HepG2 (cell line): ENCODE results near the gene AGAP1. TPM values are rescaled to one million over a fixed set of nuclear protein-coding genes. Genes with fewer than 3 reads are reported as not detected.

Source experiments
- MTA1 ChIP-seq: sonication (generic); formaldehyde crosslinking; IDR thresholded peaks from 2 replicates; pipeline ENCODE4 v1.4.0; 2020; ENCODE audit warnings: missing genetic modification reagents, mild to moderate bottlenecking, borderline replicate concordance
- NFKBIZ ChIP-seq: IDR thresholded peaks from 2 replicates; pipeline ENCODE4 v1.6.1; 2018; ENCODE audit warnings: missing genetic modification reagents, missing compliant biosample characterization
- POLR2G ChIP-seq: fragments of 200-400 bp; formaldehyde crosslinking; IDR thresholded peaks from 2 replicates; pipeline ENCODE4 v1.6.1; 2018; ENCODE audit warnings: mild to moderate bottlenecking, low read depth, low read length, moderate library complexity
- UBTF ChIP-seq: sonication (generic); formaldehyde crosslinking; IDR thresholded peaks from 2 replicates; pipeline ENCODE4 v1.4.0; 2020; ENCODE audit warnings: mild to moderate bottlenecking, missing genetic modification reagents
- USF2 ChIP-seq, 2 experiments: sonication (generic) in 1 of 2; formaldehyde crosslinking in 1 of 2; IDR thresholded peaks; 2 replicates each; pipeline versions ENCODE4 v1.5.1 to v1.6.1; 2011 to 2020; ENCODE audit warnings: borderline replicate concordance in 1 of 2, low read depth in 1 of 2, low read length in 1 of 2, mild to moderate bottlenecking in 1 of 2, missing genetic modification reagents in 1 of 2, moderate library complexity in 1 of 2
- ZNF121 ChIP-seq: sonication (generic); formaldehyde crosslinking; IDR thresholded peaks from 2 replicates; pipeline ENCODE4 v1.5.0; 2020; ENCODE audit warnings: mild to moderate bottlenecking, missing genetic modification reagents
- ZNF251 ChIP-seq: sonication (generic); formaldehyde crosslinking; IDR thresholded peaks from 2 replicates; pipeline ENCODE4 v1.9.0; 2021; ENCODE audit warnings: mild to moderate bottlenecking, missing genetic modification reagents
- ZNF382 ChIP-seq: sonication (generic); formaldehyde crosslinking; IDR thresholded peaks from 2 replicates; pipeline ENCODE4 v1.5.0; 2020; ENCODE audit warnings: missing genetic modification reagents, mild to moderate bottlenecking, borderline replicate concordance
- polyA plus RNA-seq, 8 experiments: library from polyadenylated mRNA; depleted of rRNA in 3 of 8; stranded (reverse) in 7 of 8; unstranded in 1 of 8; fragments of >200 nt; fragmentation: Illumina TruSeq in 4 of 8; extraction: Trizol in 4 of 8; gene quantifications; 2 replicates each; pipeline versions ENCODE4 v1.2.1 to v1.2.3, GENCODE V29; 2011 to 2016; ENCODE audit warnings: low read depth in 4 of 8, missing spikeins in 1 of 8, mixed read lengths in 1 of 8; ENCODE audit not compliant: insufficient read depth in 1 of 8
- total RNA-seq, 5 experiments: library from RNA; depleted of rRNA; stranded (reverse); fragments of >200 nt; fragmentation: Illumina TruSeq; extraction: Trizol; gene quantifications; 2 replicates each; pipeline ENCODE4 v1.2.3, GENCODE V29; 2016; ENCODE audit warnings: low read depth in 1 of 5
- TF ChIP-seq, protein P1 (sequence below): sonication (generic); formaldehyde crosslinking; IDR thresholded peaks from 2 replicates; pipeline ENCODE4 v1.4.0; 2020; ENCODE audit warnings: mild to moderate bottlenecking, missing genetic modification reagents

AGAP1 gene
- total and polyA plus RNA-seq, 2 of the 13 experiments (the other 11 are each of a cell fraction or from before 2014, with no cell fraction given) = 21.2 to 32.7 TPM

- TF ChIP-seq, protein P1, sequence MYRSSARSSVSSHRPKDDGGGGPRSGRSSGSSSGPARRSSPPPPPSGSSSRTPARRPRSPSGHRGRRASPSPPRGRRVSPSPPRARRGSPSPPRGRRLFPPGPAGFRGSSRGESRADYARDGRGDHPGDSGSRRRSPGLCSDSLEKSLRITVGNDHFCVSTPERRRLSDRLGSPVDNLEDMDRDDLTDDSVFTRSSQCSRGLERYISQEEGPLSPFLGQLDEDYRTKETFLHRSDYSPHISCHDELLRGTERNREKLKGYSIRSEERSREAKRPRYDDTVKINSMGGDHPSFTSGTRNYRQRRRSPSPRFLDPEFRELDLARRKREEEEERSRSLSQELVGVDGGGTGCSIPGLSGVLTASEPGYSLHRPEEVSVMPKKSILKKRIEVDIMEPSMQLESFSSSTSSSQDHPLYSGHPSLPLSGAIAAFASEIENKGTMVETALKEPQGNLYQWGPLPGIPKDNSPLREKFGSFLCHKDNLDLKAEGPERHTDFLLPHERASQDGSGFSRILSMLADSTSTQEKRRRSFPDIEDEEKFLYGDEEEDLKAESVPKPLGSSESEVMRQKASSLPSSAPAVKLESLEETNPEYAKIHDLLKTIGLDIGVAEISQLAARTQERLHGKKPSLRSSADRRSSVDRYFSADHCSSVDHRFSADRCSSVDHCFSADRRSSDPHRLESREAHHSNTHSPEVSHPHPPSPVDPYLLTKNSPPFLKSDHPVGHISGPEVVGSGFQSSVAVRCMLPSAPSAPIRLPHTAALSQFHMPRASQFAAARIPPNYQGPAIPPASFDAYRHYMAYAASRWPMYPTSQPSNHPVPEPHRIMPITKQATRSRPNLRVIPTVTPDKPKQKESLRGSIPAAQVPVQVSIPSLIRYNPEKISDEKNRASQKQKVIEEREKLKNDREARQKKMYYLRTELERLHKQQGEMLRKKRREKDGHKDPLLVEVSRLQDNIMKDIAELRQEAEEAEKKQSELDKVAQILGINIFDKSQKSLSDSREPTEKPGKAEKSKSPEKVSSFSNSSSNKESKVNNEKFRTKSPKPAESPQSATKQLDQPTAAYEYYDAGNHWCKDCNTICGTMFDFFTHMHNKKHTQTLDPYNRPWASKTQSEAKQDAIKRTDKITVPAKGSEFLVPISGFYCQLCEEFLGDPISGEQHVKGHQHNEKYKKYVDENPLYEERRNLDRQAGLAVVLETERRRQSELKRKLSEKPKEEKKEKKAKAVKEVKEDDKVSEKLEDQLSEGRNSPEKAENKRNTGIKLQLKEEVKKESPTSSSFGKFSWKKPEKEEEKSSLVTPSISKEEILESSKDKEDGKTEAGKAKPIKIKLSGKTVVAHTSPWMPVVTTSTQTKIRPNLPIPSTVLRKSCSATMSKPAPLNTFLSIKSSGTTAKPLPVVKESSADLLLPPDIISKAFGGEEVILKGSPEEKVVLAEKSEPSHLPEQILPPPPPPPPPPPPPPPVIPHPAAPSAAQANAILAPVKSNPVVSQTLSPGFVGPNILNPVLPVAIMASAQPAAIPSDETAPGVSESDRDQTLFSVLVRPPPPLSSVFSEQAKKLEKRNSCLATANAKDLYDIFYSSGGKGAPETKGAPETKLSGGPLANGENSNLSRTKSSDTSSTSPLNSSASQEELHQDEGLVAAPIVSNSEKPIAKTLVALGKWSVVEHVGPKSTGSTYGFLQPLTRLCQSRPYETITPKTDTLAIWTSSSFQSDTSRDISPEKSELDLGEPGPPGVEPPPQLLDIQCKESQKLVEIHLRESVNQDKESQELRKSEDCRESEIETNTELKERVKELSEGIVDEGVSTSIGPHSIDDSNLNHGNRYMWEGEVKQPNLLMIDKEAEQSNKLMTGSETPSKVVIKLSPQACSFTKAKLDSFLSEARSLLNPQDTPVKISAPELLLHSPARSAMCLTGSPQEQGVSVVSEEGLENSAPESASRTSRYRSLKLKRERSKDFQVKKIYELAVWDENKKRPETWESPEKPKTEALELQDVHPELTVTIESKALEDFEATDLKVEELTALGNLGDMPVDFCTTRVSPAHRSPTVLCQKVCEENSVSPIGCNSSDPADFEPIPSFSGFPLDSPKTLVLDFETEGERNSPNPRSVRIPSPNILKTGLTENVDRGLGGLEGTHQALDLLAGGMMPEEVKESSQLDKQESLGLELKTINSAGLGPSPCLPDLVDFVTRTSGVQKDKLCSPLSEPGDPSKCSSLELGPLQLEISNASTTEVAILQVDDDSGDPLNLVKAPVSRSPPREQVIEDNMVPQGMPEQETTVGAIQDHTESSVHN (CRISPR knock-in tag) = no peak
- TF ChIP-seq UBTF (CRISPR knock-in tag) = peak; percentile 71; the same call in 1 of the 2 replicates
- peak; percentile 83; the same call in 1 of the 2 replicates for TF ChIP-seq MTA1
- no peak for TF ChIP-seq ZNF251
- TF ChIP-seq ZNF382 (CRISPR knock-in tag) = no peak
- peak; percentile 79 for TF ChIP-seq ZNF121 (CRISPR knock-in tag)
- peak; percentile 88 for TF ChIP-seq NFKBIZ
- peak; percentile 37 for TF ChIP-seq POLR2G
- no peak for TF ChIP-seq USF2 (IDR thresholded peaks at IDR 0.05; ENCODE audit: low read depth, low read length)
- TF ChIP-seq USF2 (CRISPR knock-in tag; IDR thresholded peaks at IDR 0.05; ENCODE audit: borderline replicate concordance) = 0 out of 2 replicates have a peak, but pooled peaks have one; percentile 35
Measured at GRCh38 chr2:235541838-235542549, 48.2 kb downstream of the AGAP1 start (continued).
